Measurements from ENCODE around the gene SNTG2.

DNA sequence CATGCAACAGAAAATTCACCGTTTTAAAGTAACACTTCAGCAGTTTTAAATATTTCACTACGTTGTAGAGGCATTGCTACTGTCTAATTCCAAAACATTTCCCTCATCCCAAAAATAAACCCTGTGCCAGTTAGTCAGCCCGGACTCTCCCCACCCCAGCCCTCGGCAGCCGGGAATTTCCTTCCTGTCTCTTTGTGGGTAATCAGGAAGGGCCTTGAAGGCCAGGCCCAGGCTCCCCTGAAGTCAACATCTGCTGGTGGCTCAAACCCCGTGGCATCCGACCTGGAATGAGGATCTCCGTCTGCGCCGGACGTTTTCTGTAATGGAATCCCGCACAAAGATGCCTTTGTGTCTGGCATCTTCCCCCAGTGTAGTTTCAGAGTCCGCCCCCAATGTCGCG, 219.6 kb downstream of the SNTG2 start:
- TF ChIP-seq, protein P1, sequence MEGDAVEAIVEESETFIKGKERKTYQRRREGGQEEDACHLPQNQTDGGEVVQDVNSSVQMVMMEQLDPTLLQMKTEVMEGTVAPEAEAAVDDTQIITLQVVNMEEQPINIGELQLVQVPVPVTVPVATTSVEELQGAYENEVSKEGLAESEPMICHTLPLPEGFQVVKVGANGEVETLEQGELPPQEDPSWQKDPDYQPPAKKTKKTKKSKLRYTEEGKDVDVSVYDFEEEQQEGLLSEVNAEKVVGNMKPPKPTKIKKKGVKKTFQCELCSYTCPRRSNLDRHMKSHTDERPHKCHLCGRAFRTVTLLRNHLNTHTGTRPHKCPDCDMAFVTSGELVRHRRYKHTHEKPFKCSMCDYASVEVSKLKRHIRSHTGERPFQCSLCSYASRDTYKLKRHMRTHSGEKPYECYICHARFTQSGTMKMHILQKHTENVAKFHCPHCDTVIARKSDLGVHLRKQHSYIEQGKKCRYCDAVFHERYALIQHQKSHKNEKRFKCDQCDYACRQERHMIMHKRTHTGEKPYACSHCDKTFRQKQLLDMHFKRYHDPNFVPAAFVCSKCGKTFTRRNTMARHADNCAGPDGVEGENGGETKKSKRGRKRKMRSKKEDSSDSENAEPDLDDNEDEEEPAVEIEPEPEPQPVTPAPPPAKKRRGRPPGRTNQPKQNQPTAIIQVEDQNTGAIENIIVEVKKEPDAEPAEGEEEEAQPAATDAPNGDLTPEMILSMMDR (IDR thresholded peaks at IDR 0.05 in 2 of 3, conservative IDR thresholded peaks at IDR 0.05 in 1 of 3; ENCODE audit: control insufficient read depth in 2 of 3, extremely low read depth in 1 of 3, insufficient read depth in 1 of 3, low read depth in 3 of 3, low read length in 3 of 3) = no peak
- TF ChIP-seq, protein P2, sequence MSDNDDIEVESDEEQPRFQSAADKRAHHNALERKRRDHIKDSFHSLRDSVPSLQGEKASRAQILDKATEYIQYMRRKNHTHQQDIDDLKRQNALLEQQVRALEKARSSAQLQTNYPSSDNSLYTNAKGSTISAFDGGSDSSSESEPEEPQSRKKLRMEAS (IDR thresholded peaks at IDR 0.05; ENCODE audit: low read depth, low read length) = no peak
- TF ChIP-seq RCOR1 (conservative IDR thresholded peaks at IDR 0.05; ENCODE audit: low read depth, low read length) = no peak
- TF ChIP-seq NFIC (IDR thresholded peaks at IDR 0.05; ENCODE audit: low read depth, low read length) = no peak
- TF ChIP-seq JUND (IDR thresholded peaks at IDR 0.05; ENCODE audit: low read depth, low read length) = no peak
- TF ChIP-seq NRF1 (conservative IDR thresholded peaks at IDR 0.05; ENCODE audit: low read depth, low read length) = no peak
- no peak for TF ChIP-seq RAD21 (IDR thresholded peaks at IDR 0.05; ENCODE audit: insufficient read depth, low read depth, low read length)
- TF ChIP-seq ASH2L (IDR thresholded peaks at IDR 0.05; ENCODE audit: borderline replicate concordance, low read depth) = no peak
- TF ChIP-seq MTA3 (IDR thresholded peaks at IDR 0.05; ENCODE audit: borderline replicate concordance, low read length) = no peak
- no peak for TF ChIP-seq BHLHE40 (IDR thresholded peaks at IDR 0.05; ENCODE audit: borderline replicate concordance in 1 of 2, low read depth in 2 of 2, low read length in 1 of 2)
